Adipocyte (in vitro differentiated cells): ENCODE results near the gene PPP1R9B.

Experiments used
- DNase-seq: peaks from one replicate; pipeline ENCODE4 v3.0.0-alpha.2; 2015; ENCODE audit warnings: low read depth
- H3K27me3 ChIP-seq: replicated peaks from 2 replicates; pipeline ENCODE4 v1.7.0; 2013; ENCODE audit warnings: mild to moderate bottlenecking, low read length, moderate library complexity; ENCODE audit not compliant: control insufficient read depth, insufficient read depth
- H3K36me3 ChIP-seq: 2 replicates; pipeline ENCODE4 v1.7.0; 2013; ENCODE audit warnings: low read length, mild to moderate bottlenecking, moderate library complexity; ENCODE audit not compliant: control insufficient read depth, insufficient read depth, severe bottlenecking
- H3K4me1 ChIP-seq: 2 replicates; pipeline ENCODE4 v1.7.0; 2013; ENCODE audit warnings: mild to moderate bottlenecking, low read length, moderate library complexity; ENCODE audit not compliant: control insufficient read depth, insufficient read depth
- H3K4me3 ChIP-seq: 2 replicates; pipeline ENCODE4 v1.7.0; 2013; ENCODE audit warnings: mild to moderate bottlenecking, low read length, moderate library complexity
- H3K9ac ChIP-seq: 2 replicates; pipeline ENCODE4 v1.7.0; 2013; ENCODE audit warnings: mild to moderate bottlenecking, low read length, moderate library complexity
- H3K9me3 ChIP-seq: 2 replicates; pipeline ENCODE4 v1.7.0; 2013; ENCODE audit warnings: mild to moderate bottlenecking, low read length, moderate library complexity; ENCODE audit not compliant: control insufficient read depth

Gene PPP1R9B

DNA sequence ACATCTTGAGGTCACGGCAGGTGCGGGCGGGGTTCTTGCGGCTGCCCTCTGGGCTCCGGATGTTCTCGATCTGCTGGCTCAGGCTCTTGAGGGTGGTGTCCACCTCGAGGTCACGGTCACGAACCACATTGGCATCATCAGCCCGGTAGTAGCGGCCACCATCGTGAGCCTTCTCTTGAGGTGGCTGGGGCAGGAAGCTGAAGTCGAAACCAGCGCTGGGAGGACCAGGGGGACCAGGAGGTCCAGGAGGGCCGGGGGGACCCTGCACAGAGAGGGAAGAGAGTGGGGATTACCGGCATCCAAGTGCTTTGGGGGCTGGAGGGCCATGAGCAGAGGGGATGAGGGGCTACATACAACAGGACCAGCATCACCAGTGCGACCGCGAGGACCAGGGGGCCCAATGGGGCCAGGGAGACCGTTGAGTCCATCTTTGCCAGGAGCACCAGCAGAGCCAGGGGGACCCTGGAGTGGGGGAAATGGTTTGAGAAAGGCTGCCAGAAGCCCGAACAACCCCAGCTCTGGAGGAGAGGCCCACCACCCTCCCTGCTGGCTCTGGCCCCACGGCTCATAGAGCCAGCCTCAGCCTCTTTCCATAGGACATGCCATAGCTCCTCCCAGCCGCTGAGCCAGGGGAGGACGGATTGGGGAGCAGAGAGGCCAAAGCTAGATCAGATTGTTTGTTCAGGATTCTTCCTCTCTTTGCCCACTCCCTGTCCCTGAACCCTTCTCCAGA lies 36.4 kb upstream of the PPP1R9B start:
- Histone ChIP-seq H3K4me1 (peaks cover 52% of the 10 kb centered on the region), H3K9me3 (no peaks in the 10 kb centered on the region), H3K36me3 (peaks cover 75% of the 10 kb centered on the region), H3K4me3 (peak overlapping the region; percentile 0), H3K9ac (peak overlapping the region; percentile 100), H3K27me3 (no peaks in the 10 kb centered on the region)
- DNase-seq, result peak; percentile 79

- H3K9me3 ChIP-seq, result no peaks in the 10 kb centered on the region
- H3K36me3 ChIP-seq, result peaks cover 65% of the 10 kb centered on the region
These were observed 35.4 kb upstream of the PPP1R9B start for GRCh38 chr17:50185631-50186471.

GRCh38 chr17:50184611-50185398 lies 34.3 kb upstream of the PPP1R9B start:
- peaks cover 54% of the 10 kb centered on the region for H3K4me1 ChIP-seq
- H3K9me3 ChIP-seq, result no peaks in the 10 kb centered on the region
- H3K4me3 ChIP-seq, result peak overlapping the region; percentile 39
- DNase-seq, result peak; percentile 76
- H3K27me3 ChIP-seq, result no peaks in the 10 kb centered on the region
- H3K9ac ChIP-seq, result peak overlapping the region; percentile 100
- peaks cover 55% of the 10 kb centered on the region for H3K36me3 ChIP-seq

More at GRCh38 chr17:50185631-50186471, 35.4 kb upstream of the PPP1R9B start:
- H3K4me1 ChIP-seq, result peaks cover 57% of the 10 kb centered on the region
- H3K4me3 ChIP-seq, result peak overlapping the region; percentile 0
- H3K9ac ChIP-seq, result peak overlapping the region; percentile 100
- no peaks in the 10 kb centered on the region for H3K27me3 ChIP-seq
- DNase-seq, result peak; percentile 44

GRCh38 chr17:50184064-50184463 lies 33.6 kb upstream of the PPP1R9B start:
- Histone ChIP-seq H3K4me3 (no peak overlapping the region), H3K36me3 (peaks cover 47% of the 10 kb centered on the region), H3K9ac (peak overlapping the region; percentile 64), H3K27me3 (no peaks in the 10 kb centered on the region), H3K9me3 (no peaks in the 10 kb centered on the region), H3K4me1 (peaks cover 53% of the 10 kb centered on the region)
- DNase-seq, result peak; percentile 50

- peaks cover 43% of the 10 kb centered on the region for H3K36me3 ChIP-seq
- H3K9me3 ChIP-seq, result no peaks in the 10 kb centered on the region
- H3K4me3 ChIP-seq, result no peak overlapping the region
- peaks cover 54% of the 10 kb centered on the region for H3K4me1 ChIP-seq
- peak overlapping the region; percentile 64 for H3K9ac ChIP-seq
- no peaks in the 10 kb centered on the region for H3K27me3 ChIP-seq
- peak; percentile 52 for DNase-seq
These were observed 33.0 kb upstream of the PPP1R9B start for GRCh38 chr17:50183421-50183994.

GRCh38 chr17:50182783-50183420 lies 32.4 kb upstream of the PPP1R9B start:
- Histone ChIP-seq H3K36me3 (peaks cover 39% of the 10 kb centered on the region), H3K4me3 (no peak overlapping the region), H3K4me1 (peaks cover 58% of the 10 kb centered on the region), H3K9ac (peak overlapping the region; percentile 64), H3K9me3 (no peaks in the 10 kb centered on the region), H3K27me3 (no peaks in the 10 kb centered on the region)
- DNase-seq, result peak; percentile 41

- Histone ChIP-seq H3K9me3 (no peaks in the 10 kb centered on the region), H3K36me3 (peaks cover 29% of the 10 kb centered on the region), H3K4me3 (no peak overlapping the region), H3K4me1 (peaks cover 62% of the 10 kb centered on the region), H3K27me3 (no peaks in the 10 kb centered on the region), H3K9ac (peak overlapping the region; percentile 64)
- peak; percentile 68 for DNase-seq
These were observed 31.4 kb upstream of the PPP1R9B start for GRCh38 chr17:50181591-50182560.

- Histone ChIP-seq H3K4me3 (no peak overlapping the region), H3K9me3 (no peaks in the 10 kb centered on the region), H3K9ac (peak overlapping the region; percentile 64), H3K36me3 (peaks cover 22% of the 10 kb centered on the region), H3K27me3 (no peaks in the 10 kb centered on the region), H3K4me1 (peaks cover 59% of the 10 kb centered on the region)
- no peak for DNase-seq
These were observed 30.7 kb upstream of the PPP1R9B start for GRCh38 chr17:50181144-50181543.

- H3K4me3 ChIP-seq, result no peak overlapping the region
- H3K27me3 ChIP-seq, result no peaks in the 10 kb centered on the region
- peaks cover 59% of the 10 kb centered on the region for H3K4me1 ChIP-seq
- H3K9me3 ChIP-seq, result no peaks in the 10 kb centered on the region
- H3K9ac ChIP-seq, result peak overlapping the region; percentile 64
- H3K36me3 ChIP-seq, result peaks cover 16% of the 10 kb centered on the region
- DNase-seq, result no peak
These were observed 30.1 kb upstream of the PPP1R9B start for GRCh38 chr17:50180620-50181019.
